Measurements from ENCODE around the gene ANO2.
"Not testable (repeated sequence)": the region's sequence is repeated elsewhere in the genome, so short reads cannot be mapped to it uniquely, and the experiment has no call there.

The ANO2 gene

GRCh38 chr12:5571115-5571514 lies 373.9 kb downstream of the ANO2 start:
- DNase-seq, result no peak

DNA sequence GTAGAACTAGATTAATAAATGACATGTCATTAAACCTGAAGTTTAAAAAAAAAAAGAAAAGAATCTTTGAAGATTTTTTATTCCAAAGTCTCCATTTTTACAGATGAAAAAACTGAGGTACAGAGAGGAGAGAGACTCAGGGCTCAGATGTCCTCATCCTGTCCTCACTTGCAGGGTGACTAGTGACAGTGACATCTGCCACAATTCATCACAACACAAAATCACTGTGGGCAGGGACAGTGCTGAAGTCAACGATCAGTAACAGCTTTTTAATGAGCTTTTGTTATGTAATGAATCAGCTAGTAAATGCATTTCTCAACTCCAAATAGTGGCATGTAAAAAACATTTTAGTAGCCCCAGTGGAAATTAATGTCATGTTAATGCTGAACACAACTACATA lies 374.6 kb downstream of the ANO2 start:
- no peak for DNase-seq

DNA sequence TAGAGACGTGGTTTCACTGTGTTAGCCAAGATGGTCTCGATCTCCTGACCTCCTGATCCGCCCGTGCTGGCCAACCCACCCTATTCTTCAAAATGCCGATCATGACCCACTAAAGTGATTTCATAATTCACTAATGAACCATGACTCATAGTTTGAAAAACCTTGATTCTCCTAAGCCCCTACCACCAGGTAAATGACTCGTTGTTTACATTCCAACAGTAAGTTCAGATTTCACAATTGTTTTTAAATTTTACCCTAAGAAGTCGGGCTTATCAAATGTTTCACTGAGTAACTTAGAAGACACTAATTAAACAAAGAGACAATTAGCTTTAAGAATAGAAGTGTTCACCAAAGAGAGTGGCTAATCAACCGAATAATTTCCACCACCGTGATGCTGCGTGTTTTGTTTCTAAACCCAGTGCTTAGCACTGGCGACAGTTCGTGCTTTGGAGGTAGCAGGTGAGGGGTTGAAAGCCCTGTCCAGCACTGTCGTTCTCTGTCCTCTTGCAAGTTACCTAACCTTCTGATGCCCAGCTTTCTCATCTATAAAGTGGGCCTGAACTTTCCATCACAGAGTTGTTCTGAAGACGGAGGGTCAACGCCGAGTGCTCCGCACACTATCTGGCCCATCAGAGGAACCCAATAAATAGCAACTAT lies 376.6 kb downstream of the ANO2 start:
- no peak for DNase-seq

DNA sequence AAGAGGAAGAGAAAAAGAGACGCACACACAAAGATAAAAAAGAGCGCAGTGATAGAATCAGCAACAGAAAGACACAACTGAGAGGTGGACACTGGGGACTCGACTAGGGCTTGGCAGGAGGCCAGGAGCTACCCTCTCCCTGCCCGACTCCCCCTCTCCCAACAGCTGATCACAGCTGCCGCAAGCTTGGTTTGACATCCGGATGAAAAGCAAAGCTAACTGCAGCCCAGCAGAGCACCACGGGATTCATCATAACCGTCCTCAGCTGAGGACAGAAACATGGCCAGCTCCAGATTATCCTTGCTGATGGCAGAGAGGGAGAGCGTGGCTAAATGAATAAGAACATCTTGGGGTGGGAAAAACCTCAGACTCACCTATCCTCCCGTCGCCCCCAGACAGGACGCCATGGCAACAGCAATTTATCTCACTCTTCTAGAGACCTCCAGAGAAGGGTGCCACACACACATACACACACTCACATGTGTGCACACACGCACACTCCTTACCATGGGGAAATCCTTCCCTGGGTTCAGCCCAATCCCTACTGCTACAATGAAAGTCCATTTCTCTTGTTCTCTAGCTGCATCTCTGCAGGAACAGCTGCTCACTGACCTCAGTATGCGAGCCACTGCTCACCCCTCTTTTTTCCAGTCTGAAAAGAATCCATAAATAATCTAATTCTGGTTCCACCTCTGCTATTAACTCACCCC lies 377.9 kb downstream of the ANO2 start:
- no peak for DNase-seq

- DNase-seq, result no peak
Observed at GRCh38 chr12:5565933-5566599, 379.0 kb downstream of the ANO2 start.

DNA sequence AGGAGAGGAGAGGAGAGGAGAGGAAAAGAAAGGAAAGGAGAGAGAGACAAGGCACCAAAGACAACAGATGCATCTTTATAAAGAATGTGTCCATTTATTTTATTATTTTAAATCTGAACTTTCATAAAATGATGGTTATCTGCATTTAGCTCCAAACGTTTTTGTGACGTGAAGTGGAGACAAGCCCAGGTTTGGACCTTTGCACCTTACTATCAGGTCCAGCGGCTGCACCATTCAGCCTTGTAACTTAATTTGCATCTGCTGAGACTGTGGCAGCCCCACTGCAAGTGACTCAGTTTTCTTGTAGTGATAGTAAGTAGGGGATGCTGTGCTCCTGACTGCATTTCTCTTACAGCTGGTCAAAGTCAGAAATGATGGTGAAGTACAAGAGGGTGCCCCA lies 382.5 kb downstream of the ANO2 start:
- no peak for DNase-seq

DNA sequence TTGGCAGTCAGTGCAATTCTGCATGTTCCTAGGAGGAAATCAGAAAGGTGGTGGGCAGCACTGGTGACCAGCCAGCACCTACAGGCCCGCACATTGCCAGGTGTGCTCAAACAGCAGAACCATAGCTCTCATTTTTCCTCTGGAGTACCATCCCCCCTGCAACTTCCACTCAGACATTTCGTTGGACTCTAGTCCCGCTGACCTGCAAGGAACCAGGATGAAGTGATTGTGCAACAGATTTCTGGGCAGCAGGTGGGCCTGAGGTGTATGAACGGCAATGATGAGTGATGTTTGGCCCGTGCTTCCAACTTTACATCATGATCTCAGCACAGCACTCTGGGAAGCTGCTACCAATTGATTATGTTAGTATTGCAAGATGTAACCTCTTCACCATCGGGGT lies 383.2 kb downstream of the ANO2 start:
- no peak for DNase-seq

GRCh38 chr12:5561057-5561456 lies 384.0 kb downstream of the ANO2 start:
- no peak for DNase-seq

DNA sequence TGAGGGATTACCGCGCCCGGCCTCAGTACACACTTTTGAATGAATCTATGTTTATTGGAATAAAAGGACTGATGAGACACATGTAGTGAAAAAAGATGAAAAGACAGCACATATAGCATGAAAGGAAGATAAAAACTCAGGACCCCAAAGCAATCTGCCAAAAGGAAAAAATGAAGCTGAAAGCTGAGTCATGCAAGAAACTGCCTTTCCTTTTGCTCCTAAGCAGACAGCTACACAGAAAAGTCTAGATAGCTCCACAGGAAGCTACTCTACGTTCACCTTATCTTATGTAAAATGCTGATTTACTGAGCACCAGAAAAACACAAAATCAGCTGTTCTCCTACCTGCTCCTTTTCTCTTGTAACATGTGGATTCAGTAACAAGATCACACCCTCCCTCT lies 384.8 kb downstream of the ANO2 start:
- no peak for DNase-seq

GRCh38 chr12:5557906-5558305 lies 387.2 kb downstream of the ANO2 start:
- DNase-seq, result no peak

GRCh38 chr12:5556946-5557673 lies 387.9 kb downstream of the ANO2 start:
- DNase-seq, result no peak

GRCh38 chr12:5556033-5556614 lies 388.9 kb downstream of the ANO2 start:
- no peak for DNase-seq

GRCh38 chr12:5554711-5555110 lies 390.3 kb downstream of the ANO2 start:
- DNase-seq, result no peak

- no peak for DNase-seq
Observed at GRCh38 chr12:5549011-5549410, 396.0 kb downstream of the ANO2 start.

DNA sequence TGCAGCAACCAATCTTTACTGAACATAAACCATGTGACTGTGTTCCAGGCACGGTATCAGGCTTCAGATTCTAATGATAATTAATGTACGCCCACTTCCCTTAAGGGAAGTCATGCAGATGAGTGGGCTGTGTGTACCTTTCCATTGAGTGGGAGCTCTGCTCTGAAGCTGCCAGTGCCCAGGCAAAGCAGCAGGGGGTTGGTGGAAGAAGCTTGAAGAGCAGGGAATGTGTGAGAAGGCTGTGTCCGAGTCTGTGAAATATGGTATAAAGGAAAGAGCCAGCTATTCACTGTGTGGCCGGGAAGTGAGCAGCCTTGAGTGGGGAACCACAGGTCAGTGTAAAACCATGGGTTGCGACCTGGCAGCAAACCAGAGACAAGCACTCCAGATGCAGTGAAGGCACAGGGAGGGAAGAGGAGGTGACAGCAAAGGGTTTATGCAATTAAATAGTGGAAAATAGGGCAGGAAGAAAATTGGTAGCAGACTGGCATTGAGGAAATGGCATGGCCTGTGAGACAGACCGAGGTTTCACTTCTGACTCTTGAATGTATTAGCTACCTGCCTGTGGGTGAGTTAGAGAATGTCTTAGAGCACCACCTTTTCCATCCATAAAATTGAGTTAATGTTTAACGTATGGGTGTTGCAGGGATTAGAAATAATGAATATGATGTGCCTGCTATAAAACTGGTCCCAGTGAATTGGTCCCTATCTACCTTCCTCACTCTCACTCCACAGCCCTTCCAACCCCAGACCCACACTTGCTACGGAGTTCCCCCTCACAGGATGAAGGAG lies 396.7 kb downstream of the ANO2 start:
- DNase-seq, result no peak

GRCh38 chr12:5546616-5547015 lies 398.4 kb downstream of the ANO2 start:
- DNase-seq, result no peak

DNA sequence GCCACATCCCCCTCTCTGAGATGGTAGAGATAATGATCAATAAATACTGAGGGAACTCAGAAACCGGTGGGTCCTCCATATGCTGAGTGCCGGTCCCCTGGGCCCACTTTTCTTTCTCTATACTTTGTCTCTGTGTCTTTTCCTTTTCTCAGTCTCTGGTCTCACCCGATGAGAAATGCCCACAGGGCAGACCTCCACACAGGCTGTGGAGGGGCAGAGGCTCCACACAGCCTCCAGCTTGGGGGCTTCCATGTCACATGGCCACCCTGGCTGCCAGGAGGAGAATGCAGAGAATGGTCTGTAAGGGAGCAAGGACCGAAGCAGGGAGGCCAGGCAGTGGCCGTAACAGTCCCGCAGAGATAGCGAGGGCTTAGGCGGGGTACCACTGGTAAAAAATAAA lies 407.3 kb downstream of the ANO2 start:
- DNase-seq, result no peak

DNA sequence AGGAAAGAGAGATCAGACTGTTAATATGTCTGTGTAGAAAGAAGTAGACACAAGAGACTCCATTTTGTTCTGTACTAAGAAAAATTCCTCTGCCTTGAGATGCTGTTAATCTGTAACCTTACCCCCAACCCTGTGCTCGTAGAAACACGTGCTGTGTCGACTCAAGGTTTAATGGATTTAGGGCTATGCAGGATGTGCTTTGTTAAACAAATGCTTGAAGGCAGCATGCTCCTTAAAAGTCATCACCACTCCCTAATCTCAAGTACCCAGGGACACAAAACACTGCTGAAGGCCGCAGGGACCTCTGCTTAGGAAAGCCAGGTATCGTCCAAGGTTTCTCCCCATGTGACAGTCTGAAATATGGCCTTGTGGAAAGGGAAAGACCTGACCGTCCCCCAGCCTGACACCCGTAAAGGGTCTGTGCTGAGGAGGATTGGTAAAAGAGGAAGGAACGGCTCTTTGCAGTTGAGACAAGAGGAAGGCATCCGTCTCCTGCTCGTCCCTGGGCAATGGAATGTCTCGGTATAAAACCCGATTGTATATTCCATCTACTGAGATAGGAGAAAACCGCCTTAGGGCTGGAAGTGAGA lies 407.9 kb downstream of the ANO2 start:
- DNase-seq, result not testable (repeated sequence)

- no peak for DNase-seq
Observed at GRCh38 chr12:5535541-5535940, 409.5 kb downstream of the ANO2 start.

DNA sequence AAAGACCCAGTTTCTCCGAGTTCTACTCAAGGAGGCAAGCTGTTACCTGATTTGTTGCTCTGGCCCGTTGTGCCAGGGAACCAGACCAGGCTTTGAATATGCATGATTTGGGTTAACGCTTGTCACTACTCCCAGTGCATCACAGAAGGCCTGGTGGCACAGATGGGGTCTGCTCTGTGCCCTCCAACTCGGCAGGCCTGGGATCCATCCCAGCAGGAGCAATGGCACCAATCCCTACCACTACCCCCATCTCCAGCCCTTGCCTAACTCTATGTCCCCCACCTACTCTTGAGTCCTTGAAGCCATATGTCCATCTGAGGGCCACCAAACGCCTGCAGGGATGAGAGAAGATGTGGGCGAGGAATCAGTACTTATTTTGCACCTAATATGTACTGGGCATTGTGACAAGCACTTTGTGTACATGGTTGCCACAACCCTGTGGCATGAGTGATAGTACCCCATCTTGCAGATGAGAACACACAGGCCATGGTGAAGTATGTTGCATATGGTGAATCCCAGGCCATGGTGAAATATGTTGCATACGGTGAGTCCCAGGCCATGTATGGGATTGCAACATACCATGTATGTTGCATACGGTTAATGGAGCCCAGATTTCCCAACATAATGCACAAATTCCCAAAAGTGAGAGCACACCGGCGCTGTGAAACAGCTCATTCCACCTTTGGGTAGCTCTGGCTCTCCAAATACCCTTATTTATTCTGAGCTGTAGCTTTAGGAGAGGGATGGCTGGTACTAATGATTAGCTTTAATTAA lies 410.4 kb downstream of the ANO2 start:
- no peak for DNase-seq

GRCh38 chr12:5533368-5533767 lies 411.7 kb downstream of the ANO2 start:
- DNase-seq, result no peak
